Neural progenitor cell (in vitro differentiated cells): Measurements from ENCODE around the gene SLC4A1. TPM values are rescaled to one million over a fixed set of nuclear protein-coding genes. Genes with fewer than 3 reads are reported as not detected.

Experiments used
- DNase-seq: peaks from one replicate; pipeline ENCODE4 v3.0.0-alpha.2; 2016; ENCODE audit warnings: low spot score
- H2AFZ ChIP-seq: fragments of 200-600 bp; sonication (generic); replicated peaks from 2 replicates; pipeline ENCODE4 v1.6.1; 2016; ENCODE audit warnings: antibody characterized with exemption
- H3F3A ChIP-seq: fragments of 200-600 bp; sonication (generic); 2 replicates; pipeline ENCODE4 v1.6.1; 2016; ENCODE audit warnings: antibody characterized with exemption, low read depth
- H3K27ac ChIP-seq: fragments of 200-600 bp; sonication (generic); 2 replicates; pipeline ENCODE4 v1.5.1; 2016; ENCODE audit warnings: mild to moderate bottlenecking
- H3K27me3 ChIP-seq: fragments of 200-600 bp; sonication (generic); 2 replicates; pipeline ENCODE4 v1.6.1; 2016; ENCODE audit warnings: mild to moderate bottlenecking, moderate library complexity
- H3K36me3 ChIP-seq: fragments of 200-600 bp; sonication (generic); 2 replicates; pipeline ENCODE4 v1.5.1; 2016
- H3K4me1 ChIP-seq: fragments of 200-600 bp; sonication (generic); 2 replicates; pipeline ENCODE4 v1.6.1; 2016; ENCODE audit warnings: mixed run types
- H3K4me2 ChIP-seq: fragments of 200-600 bp; sonication (generic); 2 replicates; pipeline ENCODE4 v1.6.1; 2016
- H3K4me3 ChIP-seq: fragments of 200-600 bp; sonication (generic); 2 replicates; pipeline ENCODE4 v1.5.1; 2016
- H3K79me2 ChIP-seq: fragments of 200-600 bp; sonication (generic); 2 replicates; pipeline ENCODE4 v1.6.1; 2016; ENCODE audit warnings: low read depth
- H3K9ac ChIP-seq: fragments of 200-600 bp; sonication (generic); 2 replicates; pipeline ENCODE4 v1.6.1; 2016
- H3K9me3 ChIP-seq: fragments of 200-600 bp; sonication (generic); 2 replicates; pipeline ENCODE4 v1.5.1; 2016; ENCODE audit warnings: low read depth
- H4K20me1 ChIP-seq: fragments of 200-600 bp; sonication (generic); 2 replicates; pipeline ENCODE4 v1.6.1; 2016; ENCODE audit warnings: low read depth
- H3K27ac Mint-ChIP-seq: 3 replicates; pipeline ENCODE4 v1.8.0; 2021; ENCODE audit warnings: mixed read lengths
- H3K27me3 Mint-ChIP-seq: 2 replicates; pipeline ENCODE4 v1.8.0; 2022; ENCODE audit warnings: low read depth, mild to moderate bottlenecking, inconsistent platforms, moderate library complexity, mixed read lengths; ENCODE audit not compliant: insufficient read depth
- H3K36me3 Mint-ChIP-seq: 3 replicates; pipeline ENCODE4 v1.8.0; 2021; ENCODE audit warnings: mixed read lengths
- H3K4me1 Mint-ChIP-seq: 3 replicates; pipeline ENCODE4 v1.8.0; 2021; ENCODE audit warnings: mixed read lengths
- H3K4me3 Mint-ChIP-seq: 3 replicates; pipeline ENCODE4 v1.8.0; 2021; ENCODE audit warnings: mild to moderate bottlenecking, moderate library complexity, mixed read lengths
- H3K9me3 Mint-ChIP-seq: 3 replicates; pipeline ENCODE4 v1.8.0; 2020; ENCODE audit warnings: mixed read lengths
- EZH2 ChIP-seq: fragments of 200-600 bp; sonication (generic); IDR thresholded peaks from 2 replicates; pipeline ENCODE4 v1.6.1; 2017; ENCODE audit warnings: antibody characterized with exemption, mild to moderate bottlenecking, moderate library complexity
- EZH2phosphoT487 ChIP-seq: fragments of 200-600 bp; sonication (generic); IDR thresholded peaks from 2 replicates; pipeline ENCODE4 v1.6.1; 2017; ENCODE audit warnings: antibody characterized with exemption
- total RNA-seq: library from RNA; depleted of rRNA; stranded (reverse); fragments of >200 nt; gene quantifications from 2 replicates; pipeline ENCODE4 v1.2.3, GENCODE V29; 2015; ENCODE audit warnings: low replicate concordance
- TF ChIP-seq, protein P1 (sequence below): fragments of 200-600 bp; sonication (generic); IDR thresholded peaks from 2 replicates; pipeline ENCODE4 v1.5.1; 2017; ENCODE audit warnings: antibody characterized with exemption, mild to moderate bottlenecking

Gene SLC4A1
- total RNA-seq, 1 donor from 2014 or later = not detected

DNA sequence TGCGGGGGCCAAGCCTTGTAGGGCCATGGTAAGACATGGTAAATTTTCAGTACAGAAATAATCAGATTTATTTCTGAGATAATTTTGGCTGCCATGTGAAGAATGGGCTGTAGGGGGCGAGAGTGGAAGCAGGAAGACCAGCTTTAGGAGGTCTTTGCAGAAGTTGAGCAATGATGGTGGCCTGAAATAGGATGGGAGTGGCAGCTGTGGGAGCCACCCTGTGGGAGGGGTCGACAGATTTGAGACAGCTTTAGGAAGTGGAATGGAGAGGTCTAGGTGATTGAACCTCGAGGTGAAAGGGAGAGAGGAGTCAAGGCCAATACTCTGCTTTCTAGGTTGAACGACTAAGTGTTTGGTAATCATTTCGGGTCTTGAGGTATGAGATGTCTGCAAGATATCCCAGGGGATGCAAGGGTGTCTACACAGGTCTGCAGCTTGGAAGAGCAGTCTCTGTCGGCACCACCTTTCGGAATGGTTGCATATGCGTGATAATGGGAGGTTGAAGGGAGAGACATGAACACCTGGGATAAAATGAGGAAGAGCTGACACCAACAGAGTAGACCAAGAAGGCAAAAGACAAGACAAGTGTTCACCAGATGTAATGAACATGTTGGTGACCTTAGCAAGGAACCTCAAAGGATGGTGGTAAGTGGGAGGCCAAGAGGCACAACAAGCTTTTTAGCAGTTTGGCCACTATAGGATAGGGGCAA lies 64.0 kb downstream of the SLC4A1 start:
- peaks cover 3% of the 10 kb centered on the region for H4K20me1 ChIP-seq
- peak; percentile 69 for DNase-seq
- TF ChIP-seq, protein P1, sequence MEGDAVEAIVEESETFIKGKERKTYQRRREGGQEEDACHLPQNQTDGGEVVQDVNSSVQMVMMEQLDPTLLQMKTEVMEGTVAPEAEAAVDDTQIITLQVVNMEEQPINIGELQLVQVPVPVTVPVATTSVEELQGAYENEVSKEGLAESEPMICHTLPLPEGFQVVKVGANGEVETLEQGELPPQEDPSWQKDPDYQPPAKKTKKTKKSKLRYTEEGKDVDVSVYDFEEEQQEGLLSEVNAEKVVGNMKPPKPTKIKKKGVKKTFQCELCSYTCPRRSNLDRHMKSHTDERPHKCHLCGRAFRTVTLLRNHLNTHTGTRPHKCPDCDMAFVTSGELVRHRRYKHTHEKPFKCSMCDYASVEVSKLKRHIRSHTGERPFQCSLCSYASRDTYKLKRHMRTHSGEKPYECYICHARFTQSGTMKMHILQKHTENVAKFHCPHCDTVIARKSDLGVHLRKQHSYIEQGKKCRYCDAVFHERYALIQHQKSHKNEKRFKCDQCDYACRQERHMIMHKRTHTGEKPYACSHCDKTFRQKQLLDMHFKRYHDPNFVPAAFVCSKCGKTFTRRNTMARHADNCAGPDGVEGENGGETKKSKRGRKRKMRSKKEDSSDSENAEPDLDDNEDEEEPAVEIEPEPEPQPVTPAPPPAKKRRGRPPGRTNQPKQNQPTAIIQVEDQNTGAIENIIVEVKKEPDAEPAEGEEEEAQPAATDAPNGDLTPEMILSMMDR = peak; percentile 73
- no peak for TF ChIP-seq EZH2
- H3K4me1 ChIP-seq = no peaks in the 10 kb centered on the region
- Mint-ChIP-seq H3K27ac (no peak overlapping the region), H3K4me1 (peaks cover 13% of the 10 kb centered on the region), H3K27me3 (peaks cover 10% of the 10 kb centered on the region), H3K36me3 (peaks cover 11% of the 10 kb centered on the region), H3K4me3 (peak overlapping the region; percentile 13), H3K9me3 (no peaks in the 10 kb centered on the region)
- H3K36me3 ChIP-seq = peaks cover 3% of the 10 kb centered on the region
- no peak overlapping the region for H3K27ac ChIP-seq
- H3K9me3 ChIP-seq = no peaks in the 10 kb centered on the region
- peaks cover 48% of the 10 kb centered on the region for H3F3A ChIP-seq
- no peak overlapping the region for H2AFZ ChIP-seq
- H3K27me3 ChIP-seq = no peaks in the 10 kb centered on the region
- H3K4me3 ChIP-seq = no peak overlapping the region
- H3K79me2 ChIP-seq = peaks cover 3% of the 10 kb centered on the region
- no peak overlapping the region for H3K4me2 ChIP-seq
- H3K9ac ChIP-seq = no peak overlapping the region

DNA sequence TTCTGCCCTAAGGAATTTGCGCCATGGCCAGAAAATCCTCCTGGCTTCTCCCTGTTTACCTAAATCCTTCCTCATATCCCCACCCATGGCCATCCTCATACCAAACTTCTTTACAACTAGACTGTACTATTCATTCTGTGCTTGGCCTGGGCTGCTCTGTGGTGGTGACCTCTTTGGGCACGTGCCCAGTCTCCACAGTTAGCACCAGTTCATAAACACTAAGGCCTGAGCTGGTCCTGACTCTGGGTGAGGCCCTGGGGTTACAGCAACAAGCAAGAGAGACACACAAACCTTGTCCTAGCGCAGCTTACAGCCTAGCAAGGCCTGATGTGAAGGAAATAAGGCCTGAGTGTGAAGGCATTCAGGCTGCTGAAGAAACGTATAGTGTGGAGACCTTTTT lies 65.2 kb downstream of the SLC4A1 start:
- Histone ChIP-seq H3K4me2 (no peak overlapping the region), H3K9me3 (no peaks in the 10 kb centered on the region), H2AFZ (no peak overlapping the region), H3K79me2 (peaks cover 14% of the 10 kb centered on the region), H4K20me1 (peaks cover 7% of the 10 kb centered on the region), H3F3A (peaks cover 52% of the 10 kb centered on the region), H3K27me3 (no peaks in the 10 kb centered on the region), H3K4me1 (peaks cover 6% of the 10 kb centered on the region), H3K27ac (no peak overlapping the region), H3K36me3 (no peaks in the 10 kb centered on the region), H3K4me3 (no peak overlapping the region), H3K9ac (no peak overlapping the region)
- peaks cover 20% of the 10 kb centered on the region for H3K4me1 Mint-ChIP-seq
- TF ChIP-seq, protein P1 = no peak
- TF ChIP-seq EZH2 (no peak), EZH2phosphoT487 (no peak)
- H3K36me3 Mint-ChIP-seq = peaks cover 6% of the 10 kb centered on the region
- peaks cover 6% of the 10 kb centered on the region for H3K27me3 Mint-ChIP-seq
- H3K9me3 Mint-ChIP-seq = no peaks in the 10 kb centered on the region
- no peak for DNase-seq
- no peak overlapping the region for H3K27ac Mint-ChIP-seq
- peak overlapping the region; percentile 33 for H3K4me3 Mint-ChIP-seq

DNA sequence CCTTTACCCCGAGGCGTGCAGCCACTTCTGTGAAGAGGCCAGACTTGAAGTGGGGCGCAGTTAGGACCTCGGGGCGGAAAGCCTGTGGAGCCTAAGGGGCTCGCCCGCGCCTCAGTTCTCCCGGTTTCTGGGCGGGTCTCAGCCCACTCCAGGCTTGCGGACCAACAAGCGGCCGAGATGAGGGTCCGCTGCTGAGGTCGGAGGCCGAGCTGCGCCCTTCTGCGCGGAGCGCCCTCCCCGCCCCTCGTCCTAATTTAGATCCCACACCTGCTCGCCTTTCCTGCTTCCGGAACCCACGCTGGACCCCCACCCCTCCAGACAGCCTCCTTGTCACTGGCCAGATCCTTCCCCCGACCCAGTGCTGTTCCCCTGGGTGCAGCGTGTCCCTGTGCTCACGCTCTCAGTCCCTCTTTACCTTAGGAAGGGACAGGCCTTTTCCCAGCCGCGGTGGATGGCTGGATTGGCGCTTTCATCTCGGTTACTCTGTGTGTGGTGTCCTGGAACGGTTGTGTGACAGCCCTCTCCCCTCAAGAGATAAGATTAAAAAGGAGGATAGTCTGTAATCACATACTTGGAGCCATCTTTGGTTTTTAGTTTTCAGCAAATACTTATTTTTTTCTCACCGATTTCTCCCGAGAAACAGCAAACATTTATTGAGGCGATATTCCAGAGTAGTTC lies 67.3 kb downstream of the SLC4A1 start:
- peaks cover 10% of the 10 kb centered on the region for H3K27me3 Mint-ChIP-seq
- peaks cover 49% of the 10 kb centered on the region for H3F3A ChIP-seq
- H3K79me2 ChIP-seq = peaks cover 26% of the 10 kb centered on the region
- H3K9ac ChIP-seq = peak overlapping the region; percentile 10
- peak overlapping the region; percentile 87 for H3K4me3 ChIP-seq
- peaks cover 12% of the 10 kb centered on the region for H3K36me3 Mint-ChIP-seq
- H3K4me3 Mint-ChIP-seq = peak overlapping the region; percentile 94
- H3K27me3 ChIP-seq = no peaks in the 10 kb centered on the region
- peak overlapping the region; percentile 81 for H3K27ac Mint-ChIP-seq
- peak overlapping the region; percentile 75 for H3K27ac ChIP-seq
- H3K9me3 ChIP-seq = no peaks in the 10 kb centered on the region
- H3K4me2 ChIP-seq = peak overlapping the region; percentile 87
- peaks cover 24% of the 10 kb centered on the region for H3K4me1 Mint-ChIP-seq
- no peaks in the 10 kb centered on the region for H3K36me3 ChIP-seq
- H2AFZ ChIP-seq = no peak overlapping the region
- TF ChIP-seq, protein P1 = no peak
- TF ChIP-seq EZH2 = no peak
- TF ChIP-seq EZH2phosphoT487 = no peak
- DNase-seq = no peak
- H3K4me1 ChIP-seq = peaks cover 7% of the 10 kb centered on the region
- peaks cover 7% of the 10 kb centered on the region for H4K20me1 ChIP-seq
- no peaks in the 10 kb centered on the region for H3K9me3 Mint-ChIP-seq
